HG02763 (cell line): ENCODE measurements around the gene SHISA8.

Source experiments
- ATAC-seq: cut with Tn5 transposase; IDR thresholded peaks from one replicate; pipeline ENCODE4 v1.9.1; 2021; ENCODE audit warnings: mild to moderate bottlenecking, moderate library complexity; ENCODE audit not compliant: unreplicated experiment

SHISA8 gene

DNA sequence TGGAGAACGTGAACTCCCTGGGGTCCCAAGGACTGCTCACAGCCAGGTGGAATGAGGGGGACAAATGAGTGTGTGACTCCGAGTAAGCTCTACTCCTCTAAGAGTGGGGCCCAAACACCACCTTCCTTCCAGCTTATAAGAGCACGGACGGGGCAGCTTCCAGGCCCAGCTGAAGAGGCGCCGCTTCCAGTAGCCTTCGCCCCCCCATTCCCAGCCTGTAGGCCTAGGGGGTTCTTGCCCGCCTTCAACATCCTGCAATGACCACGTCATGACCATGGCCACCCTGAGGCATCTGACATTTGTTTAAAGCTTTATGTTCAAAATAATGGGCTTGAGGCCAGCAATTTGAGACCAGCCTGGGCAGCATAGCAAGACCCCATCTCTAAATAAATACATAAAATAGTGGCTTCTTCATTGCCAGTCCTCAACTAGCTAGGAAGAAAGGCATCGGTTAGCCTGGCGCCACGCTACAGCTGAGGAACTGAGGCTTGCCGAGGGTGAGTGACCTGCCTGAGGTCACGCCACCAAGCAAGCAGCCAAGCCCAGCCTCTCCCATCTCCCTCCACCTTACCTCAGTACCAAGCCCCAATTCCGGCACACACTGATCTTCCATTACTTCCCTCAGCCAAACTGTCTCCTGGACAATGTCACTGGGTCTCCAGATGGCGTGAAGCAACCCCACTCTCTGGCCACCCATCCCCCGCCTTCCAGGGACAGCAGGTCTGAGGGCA, 19.6 kb upstream of the SHISA8 start:
- ATAC-seq, result no peak

DNA sequence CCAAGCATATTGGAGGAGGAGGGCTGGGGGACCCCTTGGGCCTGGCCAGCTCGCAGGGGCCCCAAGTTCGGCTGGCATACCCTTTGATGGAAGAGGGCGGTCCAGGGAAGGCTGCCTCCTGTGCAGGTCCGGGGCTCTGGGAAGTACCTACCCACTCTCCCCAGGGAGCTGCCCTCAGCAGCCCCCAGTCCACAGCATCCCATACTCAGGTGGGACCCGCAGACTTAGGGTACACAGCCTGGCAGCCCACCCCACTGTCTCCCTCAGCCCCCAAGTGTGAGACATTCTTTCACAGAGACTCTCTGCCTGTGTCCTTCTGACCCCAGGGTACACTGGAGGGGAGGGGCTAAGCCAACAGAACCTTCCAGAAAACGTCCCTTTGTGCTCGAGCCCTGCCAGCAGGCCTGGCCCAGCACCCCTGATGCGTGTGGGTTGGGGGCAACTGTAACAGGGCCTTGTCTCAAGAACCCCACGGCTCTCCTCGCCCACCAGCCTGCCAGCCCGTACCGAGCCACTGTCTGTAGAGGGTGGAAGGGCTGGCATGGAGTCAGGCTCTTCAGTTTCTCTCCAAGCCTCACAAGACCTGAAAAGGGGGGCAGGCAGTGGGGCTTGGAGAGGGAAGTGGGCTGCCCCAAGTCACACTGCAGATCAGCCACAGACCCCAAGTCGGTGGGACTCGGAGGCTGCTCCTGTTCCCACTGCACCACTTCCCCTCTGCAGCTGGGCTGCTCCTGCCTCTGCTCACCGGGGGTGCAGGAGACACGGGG, 18.7 kb upstream of the SHISA8 start:
- no peak for ATAC-seq

- ATAC-seq, result no peak
Measured at GRCh38 chr22:41932353-41932752, 17.5 kb upstream of the SHISA8 start.

- ATAC-seq, result no peak
Measured at GRCh38 chr22:41931701-41932269, 16.9 kb upstream of the SHISA8 start.

DNA sequence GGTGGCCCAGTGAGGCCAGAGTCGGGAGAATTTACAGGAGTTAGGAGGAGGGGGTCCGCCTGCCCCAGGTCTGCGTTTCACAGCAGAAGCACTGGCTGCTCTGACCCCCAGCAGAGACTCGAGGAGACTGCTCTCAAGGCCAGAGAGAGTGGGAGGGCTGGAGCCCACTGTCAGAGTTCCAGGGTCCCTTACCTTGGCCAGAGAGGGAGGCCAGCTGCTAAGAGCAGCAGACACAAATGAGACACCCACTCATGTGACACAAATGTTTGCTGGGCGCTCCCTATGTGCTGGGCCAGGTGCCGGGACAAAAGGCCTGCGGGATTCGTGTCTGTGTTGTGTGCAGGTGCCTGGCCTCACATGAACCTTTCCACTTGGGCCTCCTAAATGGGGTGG, 14.5 kb upstream of the SHISA8 start:
- no peak for ATAC-seq

- ATAC-seq, result no peak
Measured at GRCh38 chr22:41928593-41929417, 13.9 kb upstream of the SHISA8 start.

GRCh38 chr22:41927813-41928212, 12.9 kb upstream of the SHISA8 start:
- no peak for ATAC-seq

GRCh38 chr22:41925783-41926460, 11.0 kb upstream of the SHISA8 start:
- ATAC-seq, result peak; percentile 40

- ATAC-seq, result no peak
Measured at GRCh38 chr22:41923595-41924276, 8.9 kb upstream of the SHISA8 start.

GRCh38 chr22:41922940-41923594, 8.2 kb upstream of the SHISA8 start:
- no peak for ATAC-seq

DNA sequence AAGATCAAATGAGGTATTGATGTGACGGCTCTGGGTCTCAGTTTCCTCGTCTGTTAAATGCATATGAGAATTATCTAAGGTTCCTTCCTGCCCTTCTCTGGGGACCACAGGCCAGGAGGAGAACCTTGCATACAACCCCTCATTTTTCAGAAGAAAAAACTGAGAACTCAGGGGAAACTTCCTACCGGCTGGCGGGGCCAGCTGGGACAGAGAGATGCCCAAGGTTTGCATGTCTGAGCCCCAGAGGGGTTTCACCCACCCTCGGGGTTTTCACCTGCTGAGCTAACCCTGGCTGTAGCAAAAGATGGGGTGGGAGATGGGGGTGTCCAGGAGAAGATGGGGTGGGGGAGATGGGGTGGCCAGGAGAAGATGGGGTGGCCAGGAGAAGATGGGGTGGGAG, 7.5 kb upstream of the SHISA8 start:
- ATAC-seq, result no peak

DNA sequence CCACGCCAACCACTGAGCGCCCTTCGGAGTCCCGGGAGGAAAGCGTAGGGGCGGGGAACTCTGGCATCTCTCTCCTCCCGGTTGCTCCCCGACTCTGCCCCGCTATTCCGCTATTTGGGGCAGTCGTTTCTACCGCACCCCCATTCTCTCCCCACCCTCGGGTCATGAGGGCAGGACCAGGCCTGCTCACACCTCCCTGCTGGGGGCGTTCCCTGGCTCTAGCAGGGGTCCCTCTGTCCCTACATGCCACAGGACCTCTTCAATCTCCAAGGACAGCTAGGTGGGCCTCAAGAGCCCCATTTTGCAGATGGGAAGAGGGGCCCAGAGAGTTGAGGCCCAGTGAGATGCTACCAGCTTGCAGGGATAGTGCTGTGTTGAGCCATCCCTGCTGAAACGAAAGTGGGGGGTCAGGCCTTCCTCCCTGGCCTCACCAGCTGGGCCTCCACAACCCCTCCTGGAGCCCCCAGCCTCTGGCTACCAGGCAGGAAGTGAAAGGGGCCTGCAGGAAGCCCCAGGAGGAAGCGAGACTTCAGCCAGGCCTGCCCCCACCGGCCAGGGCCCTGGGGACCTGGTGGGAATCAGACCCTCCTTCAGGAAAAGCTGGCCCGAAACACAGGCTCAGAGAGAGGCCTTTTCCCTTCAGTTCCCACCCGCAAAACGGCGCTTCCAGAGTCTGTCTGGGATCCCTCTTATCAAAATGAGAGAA, 5.5 kb upstream of the SHISA8 start:
- ATAC-seq, result peak; percentile 19

- peak; percentile 55 for ATAC-seq
Measured at GRCh38 chr22:41919357-41920224, 4.7 kb upstream of the SHISA8 start.

DNA sequence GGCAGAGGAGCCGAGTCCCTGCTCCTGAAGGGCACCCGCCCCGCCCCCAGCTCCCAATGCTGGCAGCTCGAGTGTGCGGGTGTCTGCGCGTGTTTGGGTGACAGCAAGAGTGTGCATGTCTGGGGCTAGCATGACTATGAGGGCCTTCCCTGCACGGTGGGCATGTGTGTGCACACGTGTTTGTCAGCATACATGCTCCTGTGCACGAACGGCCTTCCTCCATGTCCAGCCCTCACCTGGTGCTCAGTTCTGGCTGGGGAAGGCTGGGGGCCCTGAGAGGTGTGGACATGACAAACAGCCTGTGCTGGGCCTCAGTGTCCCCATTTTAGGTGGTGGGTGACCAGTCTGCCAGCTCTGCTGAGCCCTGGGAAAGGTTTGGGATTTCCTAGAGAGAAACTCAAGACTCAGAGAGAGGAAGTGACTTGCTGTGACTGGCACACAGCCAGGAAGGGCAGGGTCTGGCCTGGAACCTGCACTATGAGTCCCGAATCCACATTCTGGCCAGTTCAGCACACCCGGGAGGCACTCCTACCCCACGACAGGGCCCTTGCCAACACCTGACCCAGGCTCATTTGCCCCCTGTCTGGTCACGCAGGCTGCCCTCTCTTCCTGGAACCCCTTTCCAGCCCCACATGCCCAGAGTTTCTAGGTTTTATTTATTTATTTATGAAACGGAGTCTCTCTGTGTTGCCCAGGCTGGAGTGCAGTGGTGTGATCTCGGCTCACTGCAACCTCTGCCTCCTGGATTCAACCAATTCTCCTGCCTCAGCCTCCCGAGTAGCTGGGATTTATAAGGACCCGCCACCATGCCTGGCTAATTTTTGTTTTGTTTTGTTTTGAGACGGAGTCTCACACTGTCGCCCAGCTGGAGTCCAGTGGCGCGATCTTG, 3.3 kb upstream of the SHISA8 start:
- no peak for ATAC-seq

DNA sequence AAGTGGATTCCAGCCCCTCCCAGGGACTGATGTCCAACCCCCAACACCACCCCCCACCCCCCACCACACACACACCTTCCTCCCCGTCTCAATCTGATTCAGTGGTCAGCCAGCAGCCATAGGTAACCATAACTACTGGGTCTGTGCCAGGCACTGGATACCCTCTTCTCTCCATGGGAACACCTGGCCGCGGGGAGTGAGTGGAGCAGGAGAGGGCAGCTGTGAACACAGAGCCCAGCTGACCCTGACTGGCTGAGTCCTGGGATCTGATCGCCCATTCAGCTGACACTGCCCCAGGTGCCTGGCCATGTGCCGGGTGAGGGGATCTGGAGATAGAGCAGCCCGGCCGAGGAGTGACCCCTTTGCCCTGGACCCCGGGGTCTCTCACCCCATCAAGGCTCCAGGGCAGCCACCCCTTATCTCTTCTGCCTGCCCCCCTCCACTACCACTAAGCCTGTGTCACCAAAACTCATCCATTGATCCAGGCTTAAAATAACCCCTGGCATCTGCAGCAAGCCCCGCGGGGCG, 2.6 kb upstream of the SHISA8 start:
- no peak for ATAC-seq

GRCh38 chr22:41916745-41917358, 2.0 kb upstream of the SHISA8 start:
- ATAC-seq, result no peak
